ENCODE measurements around the gene DMP1.

- TF ChIP-seq CTCF (conservative IDR thresholded peaks at IDR 0.05; ENCODE audit: low read depth in 2 of 2): no peak
- TF ChIP-seq REST (IDR thresholded peaks at IDR 0.05; ENCODE audit: unreplicated experiment): no peak
- TF ChIP-seq POLR2AphosphoS5 (IDR thresholded peaks at IDR 0.05; ENCODE audit: low read depth): no peak
- TF ChIP-seq EZH2 (IDR thresholded peaks at IDR 0.05; ENCODE audit: low read depth, unreplicated experiment): no peak
- TF ChIP-seq CREB1 (CRISPR knock-in tag; IDR thresholded peaks at IDR 0.05; ENCODE audit: low read depth): no peak
- TF ChIP-seq EZH2phosphoT487 (IDR thresholded peaks at IDR 0.05; ENCODE audit: unreplicated experiment): no peak
- no peak for TF ChIP-seq JUNB (IDR thresholded peaks at IDR 0.05; ENCODE audit: unreplicated experiment)
- TF ChIP-seq ZNF462 (CRISPR knock-in tag; IDR thresholded peaks at IDR 0.05): no peak
- no peak for TF ChIP-seq NANOG (IDR thresholded peaks at IDR 0.05; ENCODE audit: borderline replicate concordance)
- no peak for TF ChIP-seq ZNF114 (CRISPR knock-in tag; IDR thresholded peaks at IDR 0.05)
- no peak for TF ChIP-seq ZNF331 (CRISPR knock-in tag; IDR thresholded peaks at IDR 0.05; ENCODE audit: low read depth)
Measured at GRCh38 chr4:87704001-87704400, 53.9 kb downstream of the DMP1 start.
